GM12872 (cell line): Measurements from ENCODE around the gene LRRC4B.

Experiments
- TF ChIP-seq, protein P1 (sequence below): IDR thresholded peaks from 3 replicates; pipeline ENCODE4 v1.5.1; 2011; ENCODE audit warnings: low read depth, mild to moderate bottlenecking, low read length, moderate library complexity; ENCODE audit not compliant: insufficient read depth

LRRC4B gene

DNA sequence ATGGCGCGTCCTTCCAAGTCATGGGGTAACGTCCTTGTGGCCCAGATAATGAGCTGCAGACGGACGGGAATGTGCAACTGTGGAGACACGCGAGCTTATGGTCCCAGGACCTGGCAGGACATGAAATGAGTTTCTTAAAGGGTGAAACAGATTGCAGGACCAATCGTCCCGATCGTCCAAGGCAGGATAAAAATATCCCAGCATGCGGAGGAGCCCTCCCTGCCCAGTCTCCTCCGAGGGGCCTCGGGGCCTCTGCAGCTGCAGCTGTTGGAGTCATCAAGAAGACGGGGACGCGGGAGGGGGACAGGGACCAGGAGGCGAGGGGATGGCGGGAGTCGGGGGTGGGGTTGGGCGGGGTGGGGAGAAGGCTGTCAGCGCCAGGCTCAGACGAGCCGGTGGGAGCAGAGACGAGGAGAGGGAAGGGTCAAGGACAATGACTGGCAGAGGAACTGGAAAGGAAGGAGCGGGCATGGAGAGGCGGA, 77.2 kb downstream of the LRRC4B start:
- TF ChIP-seq, protein P1, sequence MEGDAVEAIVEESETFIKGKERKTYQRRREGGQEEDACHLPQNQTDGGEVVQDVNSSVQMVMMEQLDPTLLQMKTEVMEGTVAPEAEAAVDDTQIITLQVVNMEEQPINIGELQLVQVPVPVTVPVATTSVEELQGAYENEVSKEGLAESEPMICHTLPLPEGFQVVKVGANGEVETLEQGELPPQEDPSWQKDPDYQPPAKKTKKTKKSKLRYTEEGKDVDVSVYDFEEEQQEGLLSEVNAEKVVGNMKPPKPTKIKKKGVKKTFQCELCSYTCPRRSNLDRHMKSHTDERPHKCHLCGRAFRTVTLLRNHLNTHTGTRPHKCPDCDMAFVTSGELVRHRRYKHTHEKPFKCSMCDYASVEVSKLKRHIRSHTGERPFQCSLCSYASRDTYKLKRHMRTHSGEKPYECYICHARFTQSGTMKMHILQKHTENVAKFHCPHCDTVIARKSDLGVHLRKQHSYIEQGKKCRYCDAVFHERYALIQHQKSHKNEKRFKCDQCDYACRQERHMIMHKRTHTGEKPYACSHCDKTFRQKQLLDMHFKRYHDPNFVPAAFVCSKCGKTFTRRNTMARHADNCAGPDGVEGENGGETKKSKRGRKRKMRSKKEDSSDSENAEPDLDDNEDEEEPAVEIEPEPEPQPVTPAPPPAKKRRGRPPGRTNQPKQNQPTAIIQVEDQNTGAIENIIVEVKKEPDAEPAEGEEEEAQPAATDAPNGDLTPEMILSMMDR, result no peak

DNA sequence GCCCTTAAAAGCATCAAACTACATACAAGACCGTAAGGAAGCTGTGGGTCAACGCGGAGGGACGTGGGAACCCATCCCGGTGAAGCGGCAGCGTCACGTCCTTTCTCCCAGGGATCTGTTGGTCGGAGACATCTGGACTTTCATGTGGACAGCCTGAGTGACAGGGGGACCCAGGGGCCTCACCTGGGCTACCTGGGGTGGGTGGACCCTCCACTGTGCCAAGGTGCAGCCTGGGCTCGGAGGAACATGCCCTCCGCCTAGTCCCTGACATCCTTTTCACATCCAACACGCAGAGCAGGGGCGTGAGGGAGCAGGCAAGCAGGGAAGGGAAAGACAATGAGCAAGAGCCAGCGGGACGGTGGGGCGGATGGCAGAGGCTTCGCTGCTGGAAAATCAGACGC, 77.8 kb downstream of the LRRC4B start:
- TF ChIP-seq, protein P1, result no peak

DNA sequence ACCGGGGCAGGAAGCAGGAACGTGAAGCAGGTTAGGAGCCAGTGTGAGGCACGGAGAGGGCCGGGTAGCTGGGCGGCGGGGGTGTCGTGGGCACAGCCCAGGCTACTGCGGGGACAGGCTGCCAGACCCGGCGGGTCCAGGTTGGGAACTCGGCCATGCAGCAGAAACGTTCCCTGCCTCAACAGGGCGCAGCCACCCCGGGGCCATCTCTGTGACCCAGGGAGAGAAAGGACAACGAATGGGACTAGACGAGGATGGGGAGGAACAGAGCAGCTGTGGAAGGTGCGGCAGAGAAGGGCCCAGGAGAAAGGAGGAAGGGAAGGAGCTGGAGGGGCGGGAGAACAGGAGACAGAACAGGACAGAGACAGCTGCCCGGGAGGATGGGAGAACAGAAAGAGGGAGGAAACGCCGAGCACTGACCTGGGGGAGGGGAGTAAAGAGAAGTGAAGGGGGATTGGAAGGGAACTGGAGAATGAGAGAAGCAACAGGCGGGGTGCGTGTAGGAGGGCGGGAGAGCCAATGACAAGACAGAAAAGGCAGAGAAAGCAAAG, 78.7 kb downstream of the LRRC4B start:
- TF ChIP-seq, protein P1, result no peak

DNA sequence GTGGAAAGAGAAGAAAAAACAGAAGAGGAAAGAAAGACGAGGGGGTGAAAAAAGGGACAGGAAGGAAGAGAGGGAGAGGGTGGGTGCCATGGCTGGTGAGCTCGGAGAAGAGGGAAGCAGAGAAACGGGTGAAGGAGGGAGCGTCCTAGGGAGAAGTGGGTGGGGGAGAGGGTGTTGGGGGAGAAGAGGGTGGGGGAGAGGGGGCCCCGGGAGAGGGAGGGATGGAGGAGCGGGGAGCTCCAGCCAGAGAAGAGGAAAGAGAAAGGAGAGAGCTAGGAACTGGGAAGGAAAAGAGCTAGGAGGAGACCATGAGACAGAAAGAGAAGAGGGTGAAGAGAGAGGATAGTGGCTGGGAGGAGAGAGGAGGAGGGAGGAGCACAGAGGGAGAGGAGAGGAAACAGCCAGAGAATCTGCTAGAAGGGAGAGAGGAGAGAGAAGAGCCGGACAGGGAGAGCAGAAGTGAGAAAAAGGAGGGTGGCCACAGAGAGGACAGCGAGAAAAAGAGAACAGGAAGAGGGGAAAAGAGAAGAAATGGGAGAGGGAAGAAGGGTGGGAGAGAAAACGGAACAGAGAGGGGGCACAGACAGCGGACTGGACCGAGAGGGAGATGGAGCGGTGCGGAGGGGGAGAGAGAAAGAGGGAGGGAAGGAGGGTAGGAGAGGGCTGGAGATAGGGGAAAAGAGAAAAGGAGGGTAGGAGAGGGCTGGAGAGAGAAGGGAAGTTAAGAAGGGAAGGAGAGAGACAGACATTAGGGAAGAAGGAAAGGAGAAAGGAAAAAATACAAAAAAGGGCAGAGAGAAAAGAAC, 79.6 kb downstream of the LRRC4B start:
- TF ChIP-seq, protein P1, result no peak

DNA sequence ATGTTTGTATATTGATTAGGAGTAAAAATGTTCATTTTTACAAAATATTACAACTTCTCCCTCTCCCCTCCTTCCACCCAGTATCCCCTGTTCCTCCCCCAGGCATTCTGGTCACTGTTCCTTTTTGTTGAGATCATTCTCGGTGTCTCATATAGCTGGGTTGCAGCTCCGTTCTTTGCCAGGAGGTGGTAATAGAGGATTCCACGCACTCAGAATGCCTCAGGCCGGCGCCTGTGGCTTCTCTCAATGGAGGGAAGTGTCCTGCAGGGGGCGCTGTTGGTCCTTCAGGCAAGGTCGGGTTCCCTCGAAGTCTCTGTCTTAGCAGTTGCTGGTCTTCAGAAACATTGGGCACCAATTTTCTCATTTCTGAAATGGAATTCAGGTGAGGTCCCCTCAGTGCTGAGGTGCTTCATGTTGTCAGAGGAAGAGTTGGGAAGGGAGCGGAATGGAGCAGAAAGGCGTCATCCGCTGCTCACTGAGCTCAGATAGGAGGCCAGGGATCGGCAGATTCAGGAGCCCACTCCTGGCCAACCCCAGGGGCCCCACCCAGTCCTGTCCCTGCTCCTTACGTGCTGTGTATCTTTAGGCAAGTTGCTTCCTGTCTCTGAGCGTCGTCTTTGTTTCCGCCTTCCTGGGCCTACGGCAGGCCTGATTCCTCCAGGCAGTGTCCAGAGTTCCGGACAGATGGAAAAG, 81.3 kb downstream of the LRRC4B start:
- TF ChIP-seq, protein P1, result peak; percentile 66

DNA sequence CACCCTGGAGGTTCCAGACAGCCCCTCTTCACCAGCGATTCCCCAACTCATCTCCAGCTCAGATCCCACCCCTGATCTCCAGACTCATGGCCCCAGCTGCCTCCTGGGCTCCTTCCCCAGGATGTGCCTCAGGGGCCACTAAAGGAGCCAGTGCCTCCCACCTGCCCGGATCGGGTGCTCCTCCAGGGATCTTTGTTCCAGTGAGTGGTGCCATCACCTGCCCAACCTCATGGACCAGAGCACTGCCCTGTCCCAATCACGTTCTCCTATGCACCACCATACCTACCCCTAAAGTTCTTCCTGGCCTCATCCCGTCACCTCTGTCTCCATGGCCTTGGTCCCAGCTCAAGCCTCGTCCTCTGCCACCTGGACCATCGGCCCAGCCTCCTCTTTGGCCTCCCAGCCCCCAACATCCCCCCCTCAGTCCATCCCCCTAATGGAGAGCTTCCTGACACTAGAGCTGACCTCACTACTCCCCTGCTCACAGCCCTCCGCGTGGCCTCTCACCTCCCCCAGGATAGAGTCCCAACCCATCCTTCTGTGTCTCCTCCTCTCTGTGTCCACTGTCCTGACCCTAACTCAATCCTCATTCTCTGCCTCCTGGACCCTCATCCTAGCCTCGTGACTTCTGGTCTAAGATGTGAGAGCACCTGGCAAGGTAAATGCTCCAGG, 82.8 kb downstream of the LRRC4B start:
- TF ChIP-seq, protein P1, result no peak

DNA sequence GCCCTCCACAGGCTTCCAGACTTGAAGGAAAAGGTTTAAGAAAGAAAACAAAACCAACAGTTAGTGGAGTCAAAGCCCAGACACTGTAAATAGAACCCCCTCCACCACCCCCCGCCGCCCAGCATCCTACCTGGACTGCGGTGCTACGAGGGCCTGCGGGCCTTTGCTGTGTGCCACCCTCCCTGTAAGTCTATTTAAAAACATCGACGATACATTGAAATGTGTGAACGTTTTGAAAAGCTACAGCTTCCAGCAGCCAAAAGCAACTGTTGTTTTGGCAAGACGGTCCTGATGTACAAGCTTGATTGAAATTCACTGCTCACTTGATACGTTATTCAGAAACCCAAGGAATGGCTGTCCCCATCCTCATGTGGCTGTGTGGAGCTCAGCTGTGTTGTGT, 85.3 kb downstream of the LRRC4B start:
- TF ChIP-seq, protein P1, result no peak
